Measurements from ENCODE around the gene HEXB. TPM values are rescaled to one million over a fixed set of nuclear protein-coding genes. Genes with fewer than 3 reads are reported as not detected.

HEXB gene
- total and polyA plus RNA-seq, 9 of the 15 experiments (the other 6 are each of a cell fraction or from before 2014, with no cell fraction given): 22.9 to 158 (median 108) TPM

DNA sequence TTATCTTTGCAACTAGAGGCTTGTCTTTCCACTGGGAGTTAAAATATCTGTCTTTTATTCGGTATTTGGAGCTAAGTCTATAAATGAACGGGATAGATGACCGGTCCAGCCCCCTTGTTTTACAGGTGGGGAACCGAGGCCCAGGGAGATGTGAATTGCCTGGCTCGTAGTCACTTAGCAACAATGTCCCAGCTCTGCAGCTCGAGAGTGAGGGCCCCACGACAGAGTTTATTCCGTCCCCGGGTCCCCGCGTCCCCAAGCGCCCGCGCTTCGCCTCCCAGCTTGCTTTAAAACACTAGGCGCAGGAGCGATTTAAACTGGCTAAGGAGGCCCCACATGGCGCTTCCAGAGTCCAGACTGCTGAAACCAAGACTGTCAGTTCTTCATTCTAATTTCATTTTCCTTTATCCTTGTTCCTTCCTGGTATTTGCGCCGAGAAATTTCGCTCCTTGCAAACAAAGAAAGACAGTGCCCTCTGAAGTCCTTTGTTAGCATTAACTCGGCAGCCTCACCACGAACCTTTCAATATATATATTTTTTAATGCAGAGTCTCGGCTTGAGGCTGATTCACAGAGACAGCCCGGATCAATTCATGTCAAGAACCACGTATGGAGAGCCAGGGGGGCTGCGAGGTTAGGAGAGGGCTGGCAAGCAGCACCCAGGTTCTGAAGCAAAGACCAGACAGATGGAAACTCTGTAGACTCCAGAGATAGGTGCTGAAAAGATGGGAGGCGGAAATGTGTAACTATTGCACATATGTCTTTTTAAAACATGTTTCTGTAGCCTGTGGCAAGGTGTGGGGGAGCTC lies 43.1 kb upstream of the HEXB start (continued):
- TF ChIP-seq ZFX (CRISPR knock-in tag; IDR thresholded peaks at IDR 0.05): peak; percentile 19; the same call in 1 of the 2 replicates
- TF ChIP-seq, protein P1, sequence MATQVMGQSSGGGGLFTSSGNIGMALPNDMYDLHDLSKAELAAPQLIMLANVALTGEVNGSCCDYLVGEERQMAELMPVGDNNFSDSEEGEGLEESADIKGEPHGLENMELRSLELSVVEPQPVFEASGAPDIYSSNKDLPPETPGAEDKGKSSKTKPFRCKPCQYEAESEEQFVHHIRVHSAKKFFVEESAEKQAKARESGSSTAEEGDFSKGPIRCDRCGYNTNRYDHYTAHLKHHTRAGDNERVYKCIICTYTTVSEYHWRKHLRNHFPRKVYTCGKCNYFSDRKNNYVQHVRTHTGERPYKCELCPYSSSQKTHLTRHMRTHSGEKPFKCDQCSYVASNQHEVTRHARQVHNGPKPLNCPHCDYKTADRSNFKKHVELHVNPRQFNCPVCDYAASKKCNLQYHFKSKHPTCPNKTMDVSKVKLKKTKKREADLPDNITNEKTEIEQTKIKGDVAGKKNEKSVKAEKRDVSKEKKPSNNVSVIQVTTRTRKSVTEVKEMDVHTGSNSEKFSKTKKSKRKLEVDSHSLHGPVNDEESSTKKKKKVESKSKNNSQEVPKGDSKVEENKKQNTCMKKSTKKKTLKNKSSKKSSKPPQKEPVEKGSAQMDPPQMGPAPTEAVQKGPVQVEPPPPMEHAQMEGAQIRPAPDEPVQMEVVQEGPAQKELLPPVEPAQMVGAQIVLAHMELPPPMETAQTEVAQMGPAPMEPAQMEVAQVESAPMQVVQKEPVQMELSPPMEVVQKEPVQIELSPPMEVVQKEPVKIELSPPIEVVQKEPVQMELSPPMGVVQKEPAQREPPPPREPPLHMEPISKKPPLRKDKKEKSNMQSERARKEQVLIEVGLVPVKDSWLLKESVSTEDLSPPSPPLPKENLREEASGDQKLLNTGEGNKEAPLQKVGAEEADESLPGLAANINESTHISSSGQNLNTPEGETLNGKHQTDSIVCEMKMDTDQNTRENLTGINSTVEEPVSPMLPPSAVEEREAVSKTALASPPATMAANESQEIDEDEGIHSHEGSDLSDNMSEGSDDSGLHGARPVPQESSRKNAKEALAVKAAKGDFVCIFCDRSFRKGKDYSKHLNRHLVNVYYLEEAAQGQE (IDR thresholded peaks at IDR 0.05; ENCODE audit: borderline replicate concordance): peak; percentile 64; the same call in 1 of the 2 replicates
- TF ChIP-seq, protein P1 (CRISPR knock-in tag; IDR thresholded peaks at IDR 0.05; ENCODE audit: low read depth): no peak
